GM21423 (cell line): ENCODE data around the gene NOS1.
"Not testable (repeated sequence)": the region's sequence is repeated elsewhere in the genome, so short reads cannot be mapped to it uniquely, and the experiment has no call there.

Experiments
- ATAC-seq: cut with Tn5 transposase; IDR thresholded peaks from one replicate; pipeline ENCODE4 v1.9.1; 2021; ENCODE audit warnings: mild to moderate bottlenecking, moderate library complexity; ENCODE audit not compliant: unreplicated experiment

Gene NOS1

DNA sequence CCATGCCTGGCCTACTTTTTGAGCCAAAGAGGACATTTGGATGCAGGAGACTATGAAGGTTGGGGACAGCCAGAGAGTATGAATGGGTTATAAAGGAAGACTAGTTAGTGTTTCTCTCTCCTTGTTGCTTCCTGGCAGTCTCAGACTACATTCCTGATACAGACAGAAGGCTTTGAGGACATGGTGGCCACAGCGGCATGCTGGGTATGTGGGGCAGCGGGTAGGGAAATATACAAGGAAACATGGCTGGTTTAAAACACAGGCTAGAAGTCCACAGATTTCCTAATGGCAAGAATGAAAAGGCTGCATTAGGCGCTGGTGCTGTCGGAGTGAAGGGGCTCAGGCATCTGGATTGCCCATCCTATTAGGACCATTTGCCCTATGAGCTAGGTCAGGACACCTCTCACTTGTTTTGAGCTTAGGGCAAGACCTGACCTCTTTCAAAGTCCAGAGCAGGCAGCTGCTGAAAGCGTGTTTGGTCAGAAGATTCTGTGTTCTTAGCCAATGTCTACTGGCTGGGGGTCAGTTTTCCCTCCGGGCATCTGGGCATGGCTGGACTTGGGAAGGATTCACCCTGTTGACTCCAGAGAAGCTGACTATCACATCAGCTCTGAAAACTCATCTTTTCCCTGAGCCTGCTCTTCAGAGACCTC lies 151.0 kb downstream of the NOS1 start:
- no peak for ATAC-seq

DNA sequence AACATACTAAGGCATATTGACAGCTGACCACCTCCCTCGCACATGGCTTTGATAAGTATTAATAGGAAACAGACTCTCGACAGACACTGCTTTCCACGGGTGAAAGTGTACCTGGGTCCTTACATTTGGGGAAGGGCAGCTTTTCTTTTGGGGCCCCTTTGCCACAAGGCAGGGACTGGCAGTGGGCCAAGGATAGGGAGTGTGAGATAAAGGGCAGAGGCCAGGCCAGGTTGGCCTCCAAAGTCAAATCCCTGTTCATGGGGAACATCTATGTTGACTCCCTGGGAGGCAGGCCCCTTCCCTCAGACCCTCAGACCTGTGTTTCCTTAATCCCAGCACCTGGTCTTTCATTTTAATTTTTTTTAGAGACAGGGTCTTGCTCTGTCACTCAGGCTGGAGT lies 151.8 kb downstream of the NOS1 start:
- no peak for ATAC-seq

GRCh38 chr12:117208811-117209455 lies 152.5 kb downstream of the NOS1 start:
- ATAC-seq: no peak

GRCh38 chr12:117208206-117208605 lies 153.2 kb downstream of the NOS1 start:
- no peak for ATAC-seq

GRCh38 chr12:117207675-117208074 lies 153.8 kb downstream of the NOS1 start:
- ATAC-seq: no peak

DNA sequence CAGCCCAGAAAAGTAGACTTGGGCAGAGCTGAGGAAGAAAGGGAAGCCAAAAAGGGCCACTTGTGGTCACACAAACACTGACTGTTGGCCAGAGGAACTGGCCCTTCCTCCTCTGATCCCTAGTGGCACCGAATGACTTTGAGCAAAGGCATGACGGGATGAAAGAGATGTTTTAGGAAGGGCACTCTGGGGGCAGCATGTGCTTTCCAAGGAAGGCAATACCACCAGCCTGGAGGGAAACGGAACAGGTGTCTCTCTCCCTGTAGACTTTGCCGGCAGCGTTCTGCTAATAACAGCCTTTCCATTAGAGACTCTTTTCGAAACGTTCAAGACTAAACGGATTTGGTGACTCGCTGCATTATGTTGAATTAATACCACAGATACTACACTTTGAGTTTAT lies 158.9 kb downstream of the NOS1 start:
- no peak for ATAC-seq

DNA sequence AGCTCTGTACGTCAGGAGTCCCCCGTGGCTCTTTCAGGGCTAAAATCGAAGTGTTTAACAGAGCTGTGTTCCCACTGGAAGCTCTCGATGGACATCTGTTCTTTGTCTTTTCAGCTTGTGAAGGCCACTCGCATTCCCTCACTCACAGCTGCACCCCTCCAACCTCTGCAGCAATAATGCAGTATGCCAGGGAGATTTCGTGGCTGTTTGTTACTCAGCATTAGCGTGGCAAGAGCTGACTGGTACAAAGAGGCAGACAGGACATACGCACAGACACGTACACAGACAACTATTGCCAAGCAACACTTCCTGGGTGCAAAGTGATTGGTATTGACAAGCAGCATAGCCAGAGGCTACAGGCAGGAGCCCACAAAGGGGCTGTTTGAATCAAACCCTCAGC lies 159.4 kb downstream of the NOS1 start:
- ATAC-seq: no peak

- ATAC-seq: not testable (repeated sequence)
These were observed 161.3 kb downstream of the NOS1 start for GRCh38 chr12:117199956-117200744.

DNA sequence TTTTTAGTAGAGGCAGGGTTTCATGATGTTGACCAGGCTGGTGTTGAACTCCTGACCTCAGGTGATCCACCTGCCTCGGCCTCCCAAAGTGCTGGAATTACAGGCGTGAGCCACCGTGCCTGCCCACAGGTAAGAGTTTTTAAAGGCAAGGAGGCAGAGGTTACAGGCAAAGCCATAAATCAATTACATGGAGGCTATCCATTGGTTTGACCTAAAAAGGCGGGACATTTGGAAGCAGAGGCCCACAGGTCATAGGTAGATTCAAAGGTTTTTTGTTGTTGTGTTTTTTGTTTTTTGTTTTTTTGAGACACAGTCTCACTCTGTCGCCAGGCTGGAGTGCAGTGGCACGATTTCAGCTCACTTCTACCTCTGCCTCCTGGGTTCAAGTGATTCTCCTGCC lies 165.1 kb downstream of the NOS1 start:
- ATAC-seq: not testable (repeated sequence)

GRCh38 chr12:117195027-117195426 lies 166.4 kb downstream of the NOS1 start:
- not testable (repeated sequence) for ATAC-seq

DNA sequence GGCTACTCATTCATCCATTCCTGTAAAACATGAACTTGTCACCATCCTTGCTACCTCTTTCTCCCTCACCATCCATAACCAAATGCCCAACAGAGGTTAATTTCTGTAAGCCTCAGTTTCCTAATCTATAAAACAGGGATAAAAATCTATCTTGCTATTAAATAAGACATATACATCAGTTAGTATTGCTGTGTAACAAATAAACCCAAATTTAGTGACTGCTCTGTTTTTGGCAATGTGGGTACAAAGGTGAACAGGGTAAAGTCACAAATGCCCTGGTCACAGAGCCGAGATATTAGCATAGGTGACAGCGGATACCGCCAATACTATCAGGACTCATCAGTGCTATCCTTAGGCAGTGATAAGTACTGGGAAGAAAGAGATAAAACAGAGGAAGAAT lies 167.5 kb downstream of the NOS1 start:
- no peak for ATAC-seq

DNA sequence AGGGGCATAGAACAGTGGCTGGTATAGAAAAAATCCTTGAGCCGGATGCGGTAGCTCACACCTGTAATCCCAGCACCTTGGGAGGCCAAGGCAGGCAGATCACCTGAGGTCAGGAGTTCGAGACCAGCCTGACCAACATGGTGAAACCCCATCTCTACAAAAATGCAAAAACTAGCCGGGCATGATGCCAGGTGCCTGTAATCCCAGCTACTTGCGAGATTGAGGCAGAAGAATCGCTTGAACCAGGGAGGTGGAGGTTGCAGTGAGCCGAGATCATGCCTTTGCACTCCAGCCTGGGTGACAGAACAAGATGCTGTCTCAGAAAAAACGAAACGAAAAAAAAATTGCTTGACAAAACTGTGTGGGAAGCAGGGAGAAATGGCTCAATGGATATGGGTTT lies 168.8 kb downstream of the NOS1 start:
- not testable (repeated sequence) for ATAC-seq

GRCh38 chr12:117192057-117192456 lies 169.4 kb downstream of the NOS1 start:
- no peak for ATAC-seq

- peak; percentile 95 for ATAC-seq
These were observed 171.1 kb downstream of the NOS1 start, which contains the start of gene FBXO21 for GRCh38 chr12:117190210-117190781. TSS of gene FBXO21 (minus strand) at chr12:117190470. CDS start at chr12:117190456, 14 bp downstream.

GRCh38 chr12:117189725-117190209 lies 171.7 kb downstream of the NOS1 start:
- peak; percentile 51 for ATAC-seq

DNA sequence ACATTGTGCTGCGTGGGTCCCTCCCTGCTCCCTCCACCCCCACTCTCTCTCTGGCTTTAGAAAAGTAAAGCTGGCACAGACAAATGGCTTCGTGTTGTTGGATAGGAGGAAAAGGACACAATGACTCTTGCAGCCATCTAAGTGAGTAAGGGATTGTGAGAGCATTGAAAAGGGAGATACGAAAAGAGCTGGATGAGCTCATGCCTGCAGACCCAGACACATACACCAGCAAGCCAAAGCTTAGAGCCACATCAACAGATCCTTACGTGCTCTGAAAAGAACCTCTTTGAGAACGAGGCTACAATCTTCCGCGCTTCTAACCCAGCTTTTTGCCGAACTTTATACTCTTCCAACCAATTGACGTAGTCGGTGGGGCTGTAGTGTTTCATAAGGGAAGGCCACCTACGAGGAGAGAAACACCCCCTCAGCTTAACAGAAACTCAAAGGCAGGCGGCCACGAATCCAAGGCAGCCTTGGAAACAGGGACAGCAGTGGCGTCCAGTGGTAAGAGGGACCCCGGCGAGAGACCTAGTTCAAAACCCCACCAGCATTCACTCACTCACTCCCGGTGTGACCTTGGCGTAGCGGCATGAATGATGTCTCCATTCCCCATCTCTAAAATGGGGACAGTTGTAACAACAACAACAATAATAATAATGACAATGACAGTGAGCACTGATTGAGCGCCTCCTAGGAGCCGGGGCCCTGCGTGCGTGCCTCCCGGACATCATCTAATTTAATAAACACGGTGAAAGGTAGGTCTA lies 172.3 kb downstream of the NOS1 start:
- no peak for ATAC-seq

DNA sequence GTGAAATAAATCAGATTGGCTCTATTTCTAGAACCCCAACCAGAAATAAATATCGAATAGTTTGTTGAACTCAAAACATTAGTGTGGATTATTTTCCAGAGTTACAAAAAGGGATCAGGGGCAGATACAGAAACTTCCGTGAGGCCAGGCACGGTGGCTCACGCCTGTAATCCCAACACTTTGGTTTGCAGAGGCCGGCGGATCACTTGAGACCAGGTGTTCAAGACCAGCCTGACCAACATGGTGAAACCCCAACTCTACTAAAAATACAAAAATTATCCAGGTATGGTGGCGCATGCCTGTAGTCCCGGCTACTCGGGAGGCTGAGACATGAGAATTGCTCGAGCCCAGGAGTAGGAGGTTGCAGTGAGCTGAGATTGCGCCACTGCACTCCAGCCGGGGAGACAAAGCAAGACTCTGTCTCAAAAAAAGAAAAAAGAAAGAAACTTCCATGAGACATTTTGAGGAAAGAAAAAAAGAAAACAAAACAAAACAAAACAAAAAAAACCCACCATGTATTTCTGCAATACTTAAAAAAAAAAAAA lies 173.2 kb downstream of the NOS1 start:
- ATAC-seq: no peak

GRCh38 chr12:117187421-117187820 lies 174.0 kb downstream of the NOS1 start:
- no peak for ATAC-seq

GRCh38 chr12:117182866-117183265 lies 178.6 kb downstream of the NOS1 start:
- ATAC-seq: no peak

DNA sequence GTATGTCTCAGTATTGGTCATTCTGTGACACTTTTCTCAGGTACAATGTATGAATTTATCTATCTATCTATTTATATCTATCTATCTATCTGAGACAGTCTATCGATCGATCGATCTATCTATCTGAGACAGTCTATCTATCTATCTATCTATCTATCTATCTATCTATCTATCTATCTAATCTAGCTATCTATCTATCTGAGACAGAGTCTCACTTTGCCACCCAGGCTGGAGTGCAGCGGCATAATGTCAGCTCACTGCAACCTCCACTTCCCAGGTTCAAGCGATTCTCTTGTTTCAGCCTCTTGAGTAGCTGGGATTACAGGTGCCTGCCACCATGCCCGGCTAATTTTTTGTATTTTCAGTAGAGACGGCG lies 180.0 kb downstream of the NOS1 start:
- not testable (repeated sequence) for ATAC-seq
